ENCODE measurements around the gene DOC2B.
"Not testable (repeated sequence)": the region's sequence is repeated elsewhere in the genome, so short reads cannot be mapped to it uniquely, and the experiment has no call there.

Gene DOC2B

GRCh38 chr17:137166-137807, 44.2 kb downstream of the DOC2B start, which contains the start of gene SCGB1C2:
SCGB1C2 (plus strand) TSS chr17:137569; CDS start chr17:137591, 22 bp downstream.
- H3K9me3 ChIP-seq (ENCODE audit: control insufficient read depth in 1 of 2, low read length in 2 of 2); H3K4me1 ChIP-seq (ENCODE audit: control insufficient read depth in 1 of 2, insufficient read depth in 2 of 2, low read length in 2 of 2); H3K27me3 ChIP-seq (ENCODE audit: low read depth, low read length); H3K36me3 ChIP-seq (ENCODE audit: control insufficient read depth in 1 of 2, insufficient read depth in 2 of 2, low read length in 2 of 2); H3K27ac ChIP-seq (ENCODE audit: low read length); H3K4me3 ChIP-seq (ENCODE audit: low read depth in 1 of 2, low read length in 2 of 2): not testable (repeated sequence)

DNA sequence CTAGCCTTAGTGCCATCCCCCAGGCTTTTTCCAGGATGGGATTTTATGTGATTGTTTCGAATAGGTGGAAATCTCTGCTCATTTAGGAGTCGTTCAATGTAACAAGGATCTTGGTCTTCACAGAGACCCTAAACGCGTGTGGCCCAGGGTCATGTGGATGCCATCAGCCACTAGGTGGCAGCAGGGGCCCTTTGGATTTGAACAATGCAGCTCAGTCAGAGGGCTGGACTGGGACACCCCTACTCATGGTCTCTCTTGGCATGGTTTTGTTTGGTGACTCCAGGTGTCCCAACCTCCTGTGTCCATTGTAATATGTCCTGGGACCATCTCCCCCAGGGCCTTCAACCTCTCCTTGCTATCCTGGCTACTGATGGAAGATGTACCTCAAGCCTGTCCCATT, 44.9 kb downstream of the DOC2B start:
- H3K4me1 ChIP-seq (ENCODE audit: control insufficient read depth in 1 of 2, insufficient read depth in 2 of 2, low read length in 2 of 2); H3K27me3 ChIP-seq (ENCODE audit: low read depth, low read length); H3K9me3 ChIP-seq (ENCODE audit: control insufficient read depth in 1 of 2, low read length in 2 of 2); H3K4me3 ChIP-seq (ENCODE audit: low read depth in 1 of 2, low read length in 2 of 2); H3K36me3 ChIP-seq (ENCODE audit: control insufficient read depth in 1 of 2, insufficient read depth in 2 of 2, low read length in 2 of 2); H3K27ac ChIP-seq (ENCODE audit: low read length): not testable (repeated sequence)

GRCh38 chr17:135895-136294, 45.6 kb downstream of the DOC2B start:
- H3K4me3 ChIP-seq (ENCODE audit: low read depth in 1 of 2, low read length in 2 of 2): not testable (repeated sequence)

DNA sequence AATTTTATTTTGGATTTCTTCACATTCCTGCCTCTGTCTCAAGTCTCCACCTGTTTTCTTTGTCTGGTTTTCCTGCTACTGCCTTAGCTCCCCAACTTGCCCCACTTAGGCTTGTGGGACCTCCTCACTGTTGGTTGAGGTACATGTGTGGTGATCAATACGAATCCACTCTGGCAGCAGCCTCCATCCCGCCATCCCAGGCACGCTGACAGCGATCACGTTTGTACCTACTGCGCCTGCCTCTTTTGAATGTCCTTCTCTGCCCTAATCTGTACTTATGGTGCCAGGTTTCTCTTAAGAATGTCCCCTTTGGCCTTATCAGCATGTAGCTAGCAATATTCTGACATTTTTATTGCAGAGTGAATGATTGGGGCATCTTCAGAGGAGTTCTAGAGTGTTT, 46.4 kb downstream of the DOC2B start:
- not testable (repeated sequence) for H3K4me1 ChIP-seq (ENCODE audit: control insufficient read depth in 1 of 2, insufficient read depth in 2 of 2, low read length in 2 of 2); H3K4me3 ChIP-seq (ENCODE audit: low read depth in 1 of 2, low read length in 2 of 2); H3K27ac ChIP-seq (ENCODE audit: low read length); H3K36me3 ChIP-seq (ENCODE audit: control insufficient read depth in 1 of 2, insufficient read depth in 2 of 2, low read length in 2 of 2); H3K27me3 ChIP-seq (ENCODE audit: low read depth, low read length); H3K9me3 ChIP-seq (ENCODE audit: control insufficient read depth in 1 of 2, low read length in 2 of 2)

More at GRCh38 chr17:135895-136294, 45.6 kb downstream of the DOC2B start:
- H3K4me1 ChIP-seq (ENCODE audit: control insufficient read depth in 1 of 2, insufficient read depth in 2 of 2, low read length in 2 of 2); H3K9me3 ChIP-seq (ENCODE audit: control insufficient read depth in 1 of 2, low read length in 2 of 2); H3K27ac ChIP-seq (ENCODE audit: low read length); H3K36me3 ChIP-seq (ENCODE audit: control insufficient read depth in 1 of 2, insufficient read depth in 2 of 2, low read length in 2 of 2); H3K27me3 ChIP-seq (ENCODE audit: low read depth, low read length): not testable (repeated sequence)

GRCh38 chr17:134332-134785, 47.1 kb downstream of the DOC2B start:
- not testable (repeated sequence) for H3K36me3 ChIP-seq (ENCODE audit: control insufficient read depth in 1 of 2, insufficient read depth in 2 of 2, low read length in 2 of 2); H3K4me1 ChIP-seq (ENCODE audit: control insufficient read depth in 1 of 2, insufficient read depth in 2 of 2, low read length in 2 of 2)

GRCh38 chr17:133932-134331, 47.5 kb downstream of the DOC2B start:
- H3K36me3 ChIP-seq (ENCODE audit: control insufficient read depth in 1 of 2, insufficient read depth in 2 of 2, low read length in 2 of 2); H3K9me3 ChIP-seq (ENCODE audit: control insufficient read depth in 1 of 2, low read length in 2 of 2); H3K4me3 ChIP-seq (ENCODE audit: low read depth in 1 of 2, low read length in 2 of 2); H3K27me3 ChIP-seq (ENCODE audit: low read depth, low read length); H3K4me1 ChIP-seq (ENCODE audit: control insufficient read depth in 1 of 2, insufficient read depth in 2 of 2, low read length in 2 of 2); H3K27ac ChIP-seq (ENCODE audit: low read length): not testable (repeated sequence)

More at GRCh38 chr17:134332-134785, 47.1 kb downstream of the DOC2B start:
- not testable (repeated sequence) for H3K27me3 ChIP-seq (ENCODE audit: low read depth, low read length); H3K4me3 ChIP-seq (ENCODE audit: low read depth in 1 of 2, low read length in 2 of 2); H3K27ac ChIP-seq (ENCODE audit: low read length); H3K9me3 ChIP-seq (ENCODE audit: control insufficient read depth in 1 of 2, low read length in 2 of 2)

- H3K9me3 ChIP-seq (ENCODE audit: control insufficient read depth in 1 of 2, low read length in 2 of 2); H3K36me3 ChIP-seq (ENCODE audit: control insufficient read depth in 1 of 2, insufficient read depth in 2 of 2, low read length in 2 of 2); H3K27me3 ChIP-seq (ENCODE audit: low read depth, low read length); H3K4me3 ChIP-seq (ENCODE audit: low read depth in 1 of 2, low read length in 2 of 2); H3K4me1 ChIP-seq (ENCODE audit: control insufficient read depth in 1 of 2, insufficient read depth in 2 of 2, low read length in 2 of 2); H3K27ac ChIP-seq (ENCODE audit: low read length): not testable (repeated sequence)
Measured at GRCh38 chr17:118339-118917, 63.0 kb downstream of the DOC2B start.

GRCh38 chr17:113111-113510, 68.3 kb downstream of the DOC2B start:
- not testable (repeated sequence) for H3K4me1 ChIP-seq (ENCODE audit: control insufficient read depth in 1 of 2, insufficient read depth in 2 of 2, low read length in 2 of 2); H3K27ac ChIP-seq (ENCODE audit: low read length); H3K27me3 ChIP-seq (ENCODE audit: low read depth, low read length); H3K4me3 ChIP-seq (ENCODE audit: low read depth in 1 of 2, low read length in 2 of 2); H3K36me3 ChIP-seq (ENCODE audit: control insufficient read depth in 1 of 2, insufficient read depth in 2 of 2, low read length in 2 of 2); H3K9me3 ChIP-seq (ENCODE audit: control insufficient read depth in 1 of 2, low read length in 2 of 2)

All from muscle layer of duodenum (tissue), 2 donors.